ENCODE data around the gene UBASH3B. TPM values are rescaled to one million over a fixed set of nuclear protein-coding genes. Genes with fewer than 3 reads are reported as not detected.

The UBASH3B gene
- total RNA-seq, 1 donor from 2014 or later = 62.1 TPM

DNA sequence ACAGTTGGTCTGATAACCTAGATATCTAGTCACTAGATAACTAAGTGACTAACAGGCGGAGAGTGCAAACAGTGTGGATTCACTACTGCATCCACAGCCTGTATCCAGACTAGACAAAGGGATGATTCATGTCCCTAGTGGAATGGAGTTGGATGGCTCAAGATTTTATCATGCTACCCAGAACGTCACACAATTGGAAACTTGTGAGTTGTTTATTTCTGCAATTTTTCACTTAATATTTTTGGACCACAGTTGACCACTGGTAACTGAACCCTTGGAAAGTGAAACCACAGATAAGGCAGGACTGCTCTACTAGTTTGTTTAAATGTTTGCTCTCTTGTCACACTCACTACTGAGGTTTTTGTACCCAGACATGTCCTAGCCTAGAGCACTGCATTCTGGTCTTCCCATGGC, 76.0 kb downstream of the UBASH3B start:
- TF ChIP-seq EZH2 (IDR thresholded peaks at IDR 0.05; ENCODE audit: insufficient read depth, low read length) = no peak
- TF ChIP-seq CTCF (IDR thresholded peaks at IDR 0.05; ENCODE audit: insufficient read depth, low read depth, low read length) = no peak
- Mint-ChIP-seq H3K27me3 (ENCODE audit: low read depth, unreplicated experiment) (no peaks in the 10 kb centered on the region), H3K4me1 (ENCODE audit: low read depth, unreplicated experiment) (peaks cover 27% of the 10 kb centered on the region), H3K27ac (ENCODE audit: unreplicated experiment) (peak overlapping the region; percentile 88), H3K4me3 (ENCODE audit: unreplicated experiment) (no peak overlapping the region), H3K36me3 (ENCODE audit: low read depth, unreplicated experiment) (peaks cover 3% of the 10 kb centered on the region), H3K9me3 (ENCODE audit: unreplicated experiment) (no peaks in the 10 kb centered on the region)
- FAIRE-seq = peak; percentile 93
- H3K27ac ChIP-seq (ENCODE audit: low read depth, low read length) = peak overlapping the region; percentile 82
- H4K20me1 ChIP-seq (ENCODE audit: insufficient read depth, low read length) = peaks cover 12% of the 10 kb centered on the region
- no peak overlapping the region for H2AFZ ChIP-seq (ENCODE audit: low read depth, low read length)
- H3K4me2 ChIP-seq (ENCODE audit: low read length) = peak overlapping the region; percentile 58
- DNase-seq (ENCODE audit: low read depth) = peak; percentile 89
- peak overlapping the region; percentile 25 for H3K9ac ChIP-seq (ENCODE audit: low read length)
- no peaks in the 10 kb centered on the region for H3K27me3 ChIP-seq (ENCODE audit: insufficient read depth, low read length)
- peaks cover 38% of the 10 kb centered on the region for H3K4me1 ChIP-seq (ENCODE audit: insufficient read depth, low read length)
- H3K9me3 ChIP-seq (ENCODE audit: insufficient read depth, low read depth, low read length) = no peaks in the 10 kb centered on the region
- H3K79me2 ChIP-seq (ENCODE audit: insufficient read depth, low read length) = peaks cover 56% of the 10 kb centered on the region
- no peaks in the 10 kb centered on the region for H3K36me3 ChIP-seq (ENCODE audit: insufficient read depth, low read length)
- H3K4me3 ChIP-seq (ENCODE audit: insufficient read depth, low read depth, low read length) = no peak overlapping the region

DNA sequence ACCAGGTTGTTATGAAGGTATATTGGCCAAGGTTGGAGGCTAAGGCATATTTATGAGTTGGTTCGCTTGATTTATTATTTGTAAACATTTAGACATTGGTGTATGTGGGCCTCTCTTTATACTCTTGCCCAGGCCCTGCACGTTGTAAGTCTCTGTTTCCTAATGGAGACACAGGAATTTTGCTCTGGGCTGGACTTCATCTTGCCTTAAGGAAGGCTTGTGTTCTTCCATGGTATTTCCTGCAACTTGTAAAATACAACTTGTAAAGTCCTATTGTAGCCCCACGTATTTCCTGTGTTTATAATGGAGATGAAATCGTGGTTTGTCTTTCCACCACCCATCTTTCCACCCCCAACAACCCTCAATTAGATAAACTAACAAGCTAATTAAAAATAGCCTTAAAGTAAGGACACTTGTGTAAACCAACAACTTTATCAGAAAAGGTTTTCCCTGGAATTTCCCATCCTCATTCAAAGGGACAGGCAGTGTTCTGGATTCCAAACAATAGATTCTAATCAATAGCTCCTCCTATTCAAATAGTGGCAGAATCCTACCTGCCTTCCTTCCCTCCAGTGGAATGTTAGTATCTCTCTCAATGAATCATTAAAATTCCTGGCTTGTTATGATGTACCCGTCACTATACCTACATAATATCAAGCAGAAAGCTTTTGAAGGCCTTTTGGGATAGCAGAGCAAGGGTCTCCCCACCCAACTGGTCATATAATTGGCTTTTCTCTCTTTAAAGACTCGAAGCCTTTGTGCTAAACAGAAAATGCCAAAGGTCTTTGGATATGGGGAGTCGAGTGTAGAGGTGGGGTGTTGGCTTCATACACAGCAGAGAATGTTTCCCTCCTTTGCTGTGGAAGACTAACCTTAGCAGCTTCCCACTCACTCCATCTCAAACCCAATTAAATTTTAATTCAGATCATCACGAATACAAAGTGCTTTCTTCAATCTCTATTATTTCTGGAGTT, 77.1 kb downstream of the UBASH3B start:
- Mint-ChIP-seq H3K27ac (ENCODE audit: unreplicated experiment) (peak overlapping the region; percentile 88), H3K9me3 (ENCODE audit: unreplicated experiment) (no peaks in the 10 kb centered on the region), H3K27me3 (ENCODE audit: low read depth, unreplicated experiment) (no peaks in the 10 kb centered on the region), H3K4me3 (ENCODE audit: unreplicated experiment) (no peak overlapping the region), H3K4me1 (ENCODE audit: low read depth, unreplicated experiment) (peaks cover 20% of the 10 kb centered on the region), H3K36me3 (ENCODE audit: low read depth, unreplicated experiment) (peaks cover under 1% of the 10 kb centered on the region)
- Histone ChIP-seq H3K36me3 (ENCODE audit: insufficient read depth, low read length) (no peaks in the 10 kb centered on the region), H4K20me1 (ENCODE audit: insufficient read depth, low read length) (peaks cover 19% of the 10 kb centered on the region), H3K9ac (ENCODE audit: low read length) (peak overlapping the region; percentile 28), H3K27ac (ENCODE audit: low read depth, low read length) (peak overlapping the region; percentile 82), H3K79me2 (ENCODE audit: insufficient read depth, low read length) (peaks cover 47% of the 10 kb centered on the region), H2AFZ (ENCODE audit: low read depth, low read length) (no peak overlapping the region), H3K4me2 (ENCODE audit: low read length) (peak overlapping the region; percentile 58), H3K9me3 (ENCODE audit: insufficient read depth, low read depth, low read length) (no peaks in the 10 kb centered on the region), H3K4me1 (ENCODE audit: insufficient read depth, low read length) (peaks cover 27% of the 10 kb centered on the region), H3K4me3 (ENCODE audit: insufficient read depth, low read depth, low read length) (no peak overlapping the region), H3K27me3 (ENCODE audit: insufficient read depth, low read length) (no peaks in the 10 kb centered on the region)
- DNase-seq (ENCODE audit: low read depth) = no peak
- TF ChIP-seq EZH2 (IDR thresholded peaks at IDR 0.05; ENCODE audit: insufficient read depth, low read length) (no peak), CTCF (IDR thresholded peaks at IDR 0.05; ENCODE audit: insufficient read depth, low read depth, low read length) (no peak)
- FAIRE-seq = no peak
